B cell (primary cell): ENCODE results near the gene PLCXD1. TPM values are rescaled to one million over a fixed set of nuclear protein-coding genes. Genes with fewer than 3 reads are reported as not detected.

ENCODE experiments used
- ATAC-seq: fragments of 200-7000 bp; cut with Tn5 transposase; one replicate; pipeline ENCODE4 v1.10.0; 2021; ENCODE audit warnings: low read depth, mild to moderate bottlenecking, moderate number of reproducible peaks, moderate library complexity
- CTCF ChIA-PET: fragments of 350-600 bp; sonication (Branson Sonifier 250); formaldehyde crosslinking; loops from one replicate; lab custom pipeline; 2021; ENCODE audit warnings: antibody characterized with exemption, inconsistent platforms; lab: Charles Lee
- POLR2A ChIA-PET: fragments of 350-600 bp; sonication (Branson Sonifier 250); formaldehyde crosslinking; loops from one replicate; lab custom pipeline; 2021; ENCODE audit warnings: antibody characterized with exemption; lab: Charles Lee
- DNase-seq: peaks from one replicate; pipeline ENCODE4 v3.0.0; 2013
- H2AFZ ChIP-seq: 2 replicates; pipeline ENCODE4 v1.6.1; 2012; ENCODE audit warnings: mild to moderate bottlenecking, low read depth, low read length; ENCODE audit not compliant: insufficient read depth, poor library complexity, severe bottlenecking
- H3K27ac ChIP-seq, 2 donors: 1 replicate in 1 of 2; 2 replicates in 1 of 2; pipeline ENCODE4 v1.5.1; 2012 to 2013; ENCODE audit warnings: low read length in 2 of 2, mild to moderate bottlenecking in 2 of 2, moderate library complexity in 1 of 2
- H3K27me3 ChIP-seq, 4 experiments: fragments of 200-600 bp in 1 of 4; sonication (generic) in 1 of 4; replicated peaks in 1 of 4; 1 replicate in 2 of 4; 2 replicates in 2 of 4; pipeline versions ENCODE4 v1.6.1 to v1.7.0; 2013 to 2016; ENCODE audit warnings: low read length in 3 of 4, mild to moderate bottlenecking in 2 of 4, mixed read lengths in 1 of 4, moderate library complexity in 1 of 4; ENCODE audit not compliant: insufficient read depth in 4 of 4, control insufficient read depth in 3 of 4; ENCODE audit errors: control extremely low read depth in 1 of 4
- H3K36me3 ChIP-seq, 2 experiments: replicated peaks in 1 of 2; 1 replicate in 1 of 2; 2 replicates in 1 of 2; pipeline versions ENCODE4 v1.6.1 to v1.7.1; 2013; ENCODE audit warnings: low read length in 1 of 2; ENCODE audit not compliant: insufficient read depth in 2 of 2, control insufficient read depth in 1 of 2; ENCODE audit errors: control extremely low read depth in 1 of 2, extremely low read depth in 1 of 2
- H3K4me1 ChIP-seq, 2 donors: fragments of 200-600 bp in 1 of 2; sonication (generic) in 1 of 2; 1 replicate in 1 of 2; 2 replicates in 1 of 2; pipeline versions ENCODE4 v1.5.1 to v1.6.1; 2013 to 2017; ENCODE audit warnings: low read length in 2 of 2; ENCODE audit not compliant: control insufficient read depth in 2 of 2, insufficient read depth in 2 of 2
- H3K4me2 ChIP-seq: replicated peaks from 2 replicates; pipeline ENCODE3; 2012; ENCODE audit warnings: mild to moderate bottlenecking, low read depth, low read length; ENCODE audit not compliant: poor library complexity, severe bottlenecking
- H3K4me3 ChIP-seq, 5 experiments: fragments of 200-600 bp in 1 of 5; sonication (generic) in 1 of 5; 1 replicate in 3 of 5; 2 replicates in 2 of 5; pipeline versions ENCODE4 v1.5.1 to v1.7.0; 2011 to 2016; ENCODE audit warnings: low read length in 4 of 5, mild to moderate bottlenecking in 4 of 5, low read depth in 2 of 5, control low read depth in 1 of 5, moderate library complexity in 1 of 5; ENCODE audit not compliant: insufficient read depth in 1 of 5; ENCODE audit errors: control extremely low read depth in 1 of 5, extremely low read depth in 1 of 5
- H3K79me2 ChIP-seq: fragments of 200-600 bp; sonication (generic); one replicate; pipeline ENCODE4 v1.6.0; 2016; ENCODE audit warnings: low read length; ENCODE audit not compliant: control insufficient read depth, insufficient read depth
- H3K9ac ChIP-seq: fragments of 200-600 bp; sonication (generic); 2 replicates; pipeline ENCODE4 v1.6.1; 2017; ENCODE audit warnings: mild to moderate bottlenecking, low read length, moderate library complexity
- H3K9me3 ChIP-seq, 3 donors: one replicate each; pipeline versions ENCODE4 v1.6.1 to v1.7.1; 2013; ENCODE audit warnings: low read length in 2 of 3; ENCODE audit not compliant: control insufficient read depth in 2 of 3, insufficient read depth in 1 of 3; ENCODE audit errors: control extremely low read depth in 1 of 3
- H4K20me1 ChIP-seq: 2 replicates; pipeline ENCODE4 v1.6.0; 2012; ENCODE audit warnings: mild to moderate bottlenecking, low read length; ENCODE audit not compliant: insufficient read depth, control insufficient read depth, poor library complexity, severe bottlenecking
- H3K27ac Mint-ChIP-seq: one replicate; pipeline ENCODE4 v1.8.0; 2021; ENCODE audit warnings: mixed read lengths
- H3K27me3 Mint-ChIP-seq: one replicate; pipeline ENCODE4 v1.8.0; 2021; ENCODE audit warnings: mixed read lengths
- H3K4me1 Mint-ChIP-seq: one replicate; pipeline ENCODE4 v1.8.0; 2021; ENCODE audit warnings: mixed read lengths
- H3K4me3 Mint-ChIP-seq: one replicate; pipeline ENCODE4 v1.8.0; 2021; ENCODE audit warnings: mixed read lengths
- H3K9me3 Mint-ChIP-seq: one replicate; pipeline ENCODE4 v1.8.0; 2022; ENCODE audit warnings: mixed read lengths; ENCODE audit not compliant: insufficient read depth
- EZH2 ChIP-seq: IDR thresholded peaks from 2 replicates; pipeline ENCODE4 v1.6.1; 2012; ENCODE audit warnings: borderline replicate concordance, low read depth, mild to moderate bottlenecking, moderate library complexity, low read length; ENCODE audit not compliant: insufficient read depth, poor library complexity, severe bottlenecking
- WGBS: methylation state at CpG from one replicate; pipeline ENCODE4 v1.1.5; 2013; ENCODE audit warnings: missing lambda C conversion rate; ENCODE audit not compliant: insufficient coverage; 5-methylcytosine and 5-hydroxymethylcytosine counted together
- intact Hi-C: fragments of 100-400 bp; cut with micrococcal nuclease; formaldehyde crosslinking; loops from one replicate; pipeline ENCODE4 v1.10.0; 2022
- polyA plus RNA-seq: library from polyadenylated mRNA; depleted of rRNA; stranded (reverse); fragments of >200 nt; gene quantifications from 2 replicates; pipeline ENCODE4 v1.2.3, GENCODE V29; 2012
- total RNA-seq, 2 donors: library from RNA; stranded (reverse); fragments of 120-200 nt in 1 of 2; gene quantifications; 1 replicate in 1 of 2; 2 replicates in 1 of 2; pipeline versions ENCODE4 v1.2.3 to v1.2.4, GENCODE V29; 2013 to 2022
- TF ChIP-seq, protein P1 (sequence below): fragments of 200-600 bp; IDR thresholded peaks from one replicate; pipeline ENCODE4 v1.8.0; 2022; ENCODE audit warnings: antibody characterized with exemption, mild to moderate bottlenecking

PLCXD1 gene
- total and polyA plus RNA-seq, 2 donors (not counting 1 experiment from before 2014, with no cell fraction given), result 30.4 to 38.5 TPM

DNA sequence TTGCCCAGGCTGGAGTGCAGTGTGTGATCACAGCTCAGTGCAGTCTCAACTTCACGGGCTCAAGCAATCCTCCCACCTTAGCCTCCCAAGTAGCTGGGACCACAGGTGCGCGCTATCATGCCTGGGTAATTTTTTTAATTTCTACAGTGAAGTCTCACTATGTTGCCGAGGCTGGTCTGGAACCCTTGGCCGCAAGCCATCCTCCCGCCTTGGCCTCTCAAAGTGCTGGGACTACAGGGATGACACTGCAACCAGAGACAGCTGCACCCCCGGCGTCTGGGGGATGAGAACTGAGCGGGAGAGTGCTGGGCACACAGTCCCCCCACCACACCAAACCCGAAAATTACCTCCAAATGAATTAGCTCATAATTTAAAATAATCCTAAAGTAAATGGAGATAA lies 70.6 kb downstream of the PLCXD1 start:
- H3K4me3 ChIP-seq, result no peak overlapping the region
- ATAC-seq (no peak), DNase-seq (no peak)
- H3K9me3 ChIP-seq, result peaks cover 0 to 10% (median 0%) of the 10 kb centered on the region in 3 donors
- POLR2A ChIA-PET, result no interaction called here
- H3K36me3 ChIP-seq, result peaks cover 0 to 6% of the 10 kb centered on the region in 2 experiments
- H3K27me3 ChIP-seq, result no peaks in the 10 kb centered on the region
- intact Hi-C loops, result no loop called here
- H3K4me2 ChIP-seq, result no peak overlapping the region
- H3K9ac ChIP-seq, result no peak overlapping the region
- no peaks in the 10 kb centered on the region for H3K9me3 Mint-ChIP-seq
- H3K79me2 ChIP-seq, result peaks cover 13% of the 10 kb centered on the region
- H4K20me1 ChIP-seq, result no peaks in the 10 kb centered on the region
- no peak overlapping the region for H2AFZ ChIP-seq
- no peak overlapping the region for H3K27ac Mint-ChIP-seq
- peaks cover 4% of the 10 kb centered on the region for H3K4me1 Mint-ChIP-seq
- no peak overlapping the region for H3K4me3 Mint-ChIP-seq
- H3K4me1 ChIP-seq, result peaks cover 0 to 4% of the 10 kb centered on the region in 2 donors
- 98% methylated on average over 6 of the region's 10 CpGs for WGBS
- CTCF ChIA-PET, result no interaction called here
- no peaks in the 10 kb centered on the region for H3K27me3 Mint-ChIP-seq
- TF ChIP-seq, protein P1, sequence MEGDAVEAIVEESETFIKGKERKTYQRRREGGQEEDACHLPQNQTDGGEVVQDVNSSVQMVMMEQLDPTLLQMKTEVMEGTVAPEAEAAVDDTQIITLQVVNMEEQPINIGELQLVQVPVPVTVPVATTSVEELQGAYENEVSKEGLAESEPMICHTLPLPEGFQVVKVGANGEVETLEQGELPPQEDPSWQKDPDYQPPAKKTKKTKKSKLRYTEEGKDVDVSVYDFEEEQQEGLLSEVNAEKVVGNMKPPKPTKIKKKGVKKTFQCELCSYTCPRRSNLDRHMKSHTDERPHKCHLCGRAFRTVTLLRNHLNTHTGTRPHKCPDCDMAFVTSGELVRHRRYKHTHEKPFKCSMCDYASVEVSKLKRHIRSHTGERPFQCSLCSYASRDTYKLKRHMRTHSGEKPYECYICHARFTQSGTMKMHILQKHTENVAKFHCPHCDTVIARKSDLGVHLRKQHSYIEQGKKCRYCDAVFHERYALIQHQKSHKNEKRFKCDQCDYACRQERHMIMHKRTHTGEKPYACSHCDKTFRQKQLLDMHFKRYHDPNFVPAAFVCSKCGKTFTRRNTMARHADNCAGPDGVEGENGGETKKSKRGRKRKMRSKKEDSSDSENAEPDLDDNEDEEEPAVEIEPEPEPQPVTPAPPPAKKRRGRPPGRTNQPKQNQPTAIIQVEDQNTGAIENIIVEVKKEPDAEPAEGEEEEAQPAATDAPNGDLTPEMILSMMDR, result no peak
- no peak for TF ChIP-seq EZH2
- no peak overlapping the region for H3K27ac ChIP-seq

DNA sequence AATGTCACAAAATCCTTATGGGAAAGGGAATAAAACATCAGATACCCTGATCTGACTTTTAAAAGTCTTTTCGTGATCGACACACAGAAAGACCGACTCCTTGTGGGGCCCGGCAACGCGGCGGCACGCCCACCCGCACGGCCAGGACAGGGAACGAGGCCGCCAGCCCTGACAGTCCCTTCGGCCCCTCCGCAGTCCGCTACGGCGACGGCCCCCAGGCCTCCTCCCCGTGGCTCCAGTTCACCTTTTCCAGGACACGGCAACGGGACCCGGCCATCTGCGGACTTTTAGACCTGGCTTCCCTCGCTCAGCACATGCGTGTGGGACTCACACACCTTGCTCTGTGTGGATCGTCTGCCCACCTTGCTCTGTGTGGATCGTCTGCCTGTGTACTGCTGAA lies 71.0 kb downstream of the PLCXD1 start:
- Histone ChIP-seq H3K27ac (no peak overlapping the region), H3K79me2 (peaks cover 13% of the 10 kb centered on the region), H4K20me1 (no peaks in the 10 kb centered on the region), H3K4me1 (peaks cover 0 to 4% of the 10 kb centered on the region in 2 donors), H3K9ac (no peak overlapping the region), H3K36me3 (peaks cover 0 to 3% of the 10 kb centered on the region in 2 experiments), H3K27me3 (no peaks in the 10 kb centered on the region), H3K9me3 (peaks cover 0 to 10% (median 0%) of the 10 kb centered on the region in 3 donors), H3K4me3 (no peak overlapping the region), H3K4me2 (no peak overlapping the region), H2AFZ (no peak overlapping the region)
- TF ChIP-seq EZH2, result no peak
- TF ChIP-seq, protein P1, result no peak
- intact Hi-C loops, result no loop called here
- H3K9me3 Mint-ChIP-seq, result no peaks in the 10 kb centered on the region
- DNase-seq (no peak), ATAC-seq (no peak)
- no peak overlapping the region for H3K4me3 Mint-ChIP-seq
- no peak overlapping the region for H3K27ac Mint-ChIP-seq
- no peaks in the 10 kb centered on the region for H3K27me3 Mint-ChIP-seq
- H3K4me1 Mint-ChIP-seq, result peaks cover 4% of the 10 kb centered on the region
- ChIA-PET POLR2A (no interaction called here), CTCF (no interaction called here)
- WGBS, result 98% methylated on average over 27 of the region's 27 CpGs
